Measurements from ENCODE around the gene CCNK. TPM values are rescaled to one million over a fixed set of nuclear protein-coding genes. Genes with fewer than 3 reads are reported as not detected.
A peak's percentile ranks its signal among the peaks of the same experiment; 100 is the strongest.

The CCNK gene
- total and polyA plus RNA-seq, 2 experiments from 2014 or later, result 20.9 TPM

GRCh38 chr14:99461411-99462085 lies 19.7 kb upstream of the CCNK start:
- peaks cover 8% of the 10 kb centered on the region; the same call in 1 of the 2 replicates for H3F3A ChIP-seq (ENCODE audit: insufficient read depth)
- H3K79me2 ChIP-seq (ENCODE audit: insufficient read depth), result peaks cover 26% of the 10 kb centered on the region
- H3K27me3 ChIP-seq (replicated peaks; ENCODE audit: insufficient read depth), result no peaks in the 10 kb centered on the region
- no peak overlapping the region for H2AFZ ChIP-seq
- no peak for DNase-seq
- H3K36me3 ChIP-seq (ENCODE audit: low read depth), result peaks cover 35% of the 10 kb centered on the region
- H3K4me1 ChIP-seq (ENCODE audit: insufficient read depth), result no peaks in the 10 kb centered on the region
- H3K4me2 ChIP-seq (ENCODE audit: unreplicated experiment), result peak overlapping the region; percentile 7
- no peaks in the 10 kb centered on the region for H3K9me3 ChIP-seq (ENCODE audit: low read depth)
- WGBS, 2 experiments (ENCODE audit: low coverage in 1 of 2, low lambda C conversion rate in 2 of 2, missing lambda C conversion rate in 2 of 2), result 90 to 92% methylated on average over 5 of the region's 5 CpGs
- TF ChIP-seq EZH2phosphoT487 (IDR thresholded peaks at IDR 0.05; ENCODE audit: insufficient read depth, low read depth), result no peak
- no peak for TF ChIP-seq EZH2 (IDR thresholded peaks at IDR 0.05; ENCODE audit: insufficient read depth, poor library complexity, severe bottlenecking)
- no peak overlapping the region for H3K9ac ChIP-seq
- in situ Hi-C loops (cut with MboI), result no loop called here
- H3K27ac ChIP-seq, result no peak overlapping the region
- no peaks in the 10 kb centered on the region for H3K9me2 ChIP-seq (ENCODE audit: insufficient read depth)
- no peak overlapping the region for H3K4me3 ChIP-seq
- H4K20me1 ChIP-seq (ENCODE audit: insufficient read depth), result no peaks in the 10 kb centered on the region

GRCh38 chr14:99462210-99462609 lies 19.0 kb upstream of the CCNK start:
- Histone ChIP-seq H3K4me1 (ENCODE audit: insufficient read depth) (no peaks in the 10 kb centered on the region), H3K4me3 (no peak overlapping the region), H3K4me2 (ENCODE audit: unreplicated experiment) (no peak overlapping the region), H3F3A (ENCODE audit: insufficient read depth) (peaks cover 8% of the 10 kb centered on the region; the same call in 1 of the 2 replicates), H2AFZ (no peak overlapping the region), H3K79me2 (ENCODE audit: insufficient read depth) (peaks cover 32% of the 10 kb centered on the region), H3K9ac (no peak overlapping the region), H3K36me3 (ENCODE audit: low read depth) (peaks cover 29% of the 10 kb centered on the region), H4K20me1 (ENCODE audit: insufficient read depth) (no peaks in the 10 kb centered on the region), H3K27me3 (replicated peaks; ENCODE audit: insufficient read depth) (no peaks in the 10 kb centered on the region), H3K9me3 (ENCODE audit: low read depth) (no peaks in the 10 kb centered on the region), H3K27ac (no peak overlapping the region), H3K9me2 (ENCODE audit: insufficient read depth) (no peaks in the 10 kb centered on the region)
- WGBS, 2 experiments (ENCODE audit: low coverage in 1 of 2, low lambda C conversion rate in 2 of 2, missing lambda C conversion rate in 2 of 2), result 75 to 78% methylated on average over 6 of the region's 6 CpGs
- in situ Hi-C loops (cut with MboI), result no loop called here
- TF ChIP-seq EZH2phosphoT487 (IDR thresholded peaks at IDR 0.05; ENCODE audit: insufficient read depth, low read depth) (no peak), EZH2 (IDR thresholded peaks at IDR 0.05; ENCODE audit: insufficient read depth, poor library complexity, severe bottlenecking) (no peak)
- DNase-seq, result no peak

GRCh38 chr14:99463974-99464373 lies 17.2 kb upstream of the CCNK start:
- 84% methylated on average over 4 of the region's 4 CpGs for WGBS, 2 experiments (ENCODE audit: low coverage in 1 of 2, low lambda C conversion rate in 2 of 2, missing lambda C conversion rate in 2 of 2)
- H3F3A ChIP-seq (ENCODE audit: insufficient read depth), result peaks cover 8% of the 10 kb centered on the region; the same call in 1 of the 2 replicates
- H3K4me1 ChIP-seq (ENCODE audit: insufficient read depth), result no peaks in the 10 kb centered on the region
- H3K9ac ChIP-seq, result no peak overlapping the region
- peaks cover 13% of the 10 kb centered on the region for H3K36me3 ChIP-seq (ENCODE audit: low read depth)
- H3K27me3 ChIP-seq (replicated peaks; ENCODE audit: insufficient read depth), result no peaks in the 10 kb centered on the region
- H4K20me1 ChIP-seq (ENCODE audit: insufficient read depth), result no peaks in the 10 kb centered on the region
- in situ Hi-C loops (cut with MboI), result no loop called here
- H3K27ac ChIP-seq, result no peak overlapping the region
- no peak overlapping the region for H3K4me2 ChIP-seq (ENCODE audit: unreplicated experiment)
- peaks cover 44% of the 10 kb centered on the region for H3K79me2 ChIP-seq (ENCODE audit: insufficient read depth)
- TF ChIP-seq EZH2phosphoT487 (IDR thresholded peaks at IDR 0.05; ENCODE audit: insufficient read depth, low read depth) (no peak), EZH2 (IDR thresholded peaks at IDR 0.05; ENCODE audit: insufficient read depth, poor library complexity, severe bottlenecking) (no peak)
- H2AFZ ChIP-seq, result no peak overlapping the region
- DNase-seq, result no peak
- H3K9me3 ChIP-seq (ENCODE audit: low read depth), result no peaks in the 10 kb centered on the region
- no peak overlapping the region for H3K4me3 ChIP-seq
- H3K9me2 ChIP-seq (ENCODE audit: insufficient read depth), result no peaks in the 10 kb centered on the region

GRCh38 chr14:99465288-99465687 lies 15.9 kb upstream of the CCNK start:
- Histone ChIP-seq H3K9ac (no peak overlapping the region), H3K79me2 (ENCODE audit: insufficient read depth) (peaks cover 57% of the 10 kb centered on the region), H3K4me2 (ENCODE audit: unreplicated experiment) (no peak overlapping the region), H3K4me3 (no peak overlapping the region), H3K9me3 (ENCODE audit: low read depth) (no peaks in the 10 kb centered on the region), H2AFZ (no peak overlapping the region), H3F3A (ENCODE audit: insufficient read depth) (peaks cover 8% of the 10 kb centered on the region; the same call in 1 of the 2 replicates), H3K9me2 (ENCODE audit: insufficient read depth) (no peaks in the 10 kb centered on the region), H3K36me3 (ENCODE audit: low read depth) (peaks cover 12% of the 10 kb centered on the region), H3K27ac (no peak overlapping the region), H4K20me1 (ENCODE audit: insufficient read depth) (no peaks in the 10 kb centered on the region), H3K4me1 (ENCODE audit: insufficient read depth) (no peaks in the 10 kb centered on the region), H3K27me3 (replicated peaks; ENCODE audit: insufficient read depth) (no peaks in the 10 kb centered on the region)
- in situ Hi-C loops (cut with MboI), result no loop called here
- DNase-seq, result no peak
- 97 to 99% methylated on average over 9 of the region's 9 CpGs for WGBS, 2 experiments (ENCODE audit: low coverage in 1 of 2, low lambda C conversion rate in 2 of 2, missing lambda C conversion rate in 2 of 2)
- no peak for TF ChIP-seq EZH2phosphoT487 (IDR thresholded peaks at IDR 0.05; ENCODE audit: insufficient read depth, low read depth)
- TF ChIP-seq EZH2 (IDR thresholded peaks at IDR 0.05; ENCODE audit: insufficient read depth, poor library complexity, severe bottlenecking), result no peak
